SKM-1 (cell line): ENCODE results near the gene ZC3H14.
"Not testable (repeated sequence)": the region's sequence is repeated elsewhere in the genome, so short reads cannot be mapped to it uniquely, and the experiment has no call there.

Source experiments
- DNase-seq: peaks from one replicate; lab custom pipeline; 2025; ENCODE audit not compliant: unreplicated experiment; lab: John Stamatoyannopoulos, UW

Gene ZC3H14

GRCh38 chr14:88562831-88563686 lies at the start of gene ZC3H14:
ZC3H14 (plus strand) TSS chr14:88563037; CDS start chr14:88563134, 97 bp downstream.
- peak; percentile 20 for DNase-seq

DNA sequence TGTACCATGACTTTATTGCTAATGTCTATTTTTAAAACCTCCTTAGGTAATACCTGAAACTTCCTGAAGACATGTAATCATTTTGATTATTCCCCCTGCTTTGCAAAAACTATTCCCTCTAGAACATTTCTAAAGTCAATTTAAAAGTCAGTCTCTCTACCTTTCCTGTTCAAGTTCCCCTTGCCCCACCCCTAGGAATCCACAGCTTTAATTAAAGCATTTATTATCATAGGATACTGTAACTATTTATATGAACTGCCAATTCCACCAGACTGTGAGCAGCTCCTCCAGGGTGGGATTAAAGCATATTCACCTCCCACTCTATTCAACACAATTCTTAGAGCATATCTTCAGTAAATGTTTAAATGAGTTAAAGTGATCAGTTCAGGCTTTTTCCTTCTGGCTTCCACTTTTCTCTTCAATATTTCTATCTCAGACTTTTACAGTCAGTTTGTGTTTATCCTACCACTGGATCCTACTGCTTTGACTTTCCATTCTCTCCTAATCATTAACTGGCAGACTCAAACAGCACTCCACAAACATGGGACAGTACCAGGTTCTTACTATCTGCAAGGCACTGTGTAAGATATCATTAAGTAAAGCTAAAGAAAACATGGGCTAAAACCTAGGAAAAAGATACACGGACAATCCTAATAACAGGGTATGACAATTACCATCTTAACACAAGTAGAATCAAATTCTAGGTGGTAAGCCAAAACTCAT lies 47.2 kb upstream of the ZC3H14 start:
- DNase-seq, result no peak

- no peak for DNase-seq
These were observed 45.9 kb upstream of the ZC3H14 start for GRCh38 chr14:88516861-88517357.

- no peak for DNase-seq
These were observed 44.0 kb upstream of the ZC3H14 start for GRCh38 chr14:88518592-88519512.

- DNase-seq, result no peak
These were observed 42.9 kb upstream of the ZC3H14 start for GRCh38 chr14:88519907-88520306.

- no peak for DNase-seq
These were observed 41.0 kb upstream of the ZC3H14 start for GRCh38 chr14:88521818-88522217.

DNA sequence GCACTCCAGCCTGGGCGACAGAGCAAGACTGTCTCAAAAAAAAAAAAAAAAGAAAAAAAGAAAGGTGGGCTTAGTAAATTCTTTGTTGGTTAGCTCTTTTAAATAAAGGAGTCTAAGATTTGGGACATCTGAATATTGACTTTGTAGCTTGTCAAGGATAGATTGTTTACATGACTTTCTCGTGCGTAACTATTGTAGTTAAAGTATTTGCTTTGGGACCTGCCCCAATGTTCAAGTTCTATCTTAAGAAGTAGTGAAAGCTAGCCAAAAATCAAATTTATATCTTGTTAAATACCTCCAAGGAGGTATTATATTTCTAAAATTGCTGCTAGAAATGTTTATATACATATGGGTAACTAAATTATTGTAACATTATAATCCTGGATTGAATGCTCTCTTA lies 40.4 kb upstream of the ZC3H14 start:
- DNase-seq, result no peak

- DNase-seq, result not testable (repeated sequence)
These were observed 32.9 kb upstream of the ZC3H14 start for GRCh38 chr14:88529889-88530288.

DNA sequence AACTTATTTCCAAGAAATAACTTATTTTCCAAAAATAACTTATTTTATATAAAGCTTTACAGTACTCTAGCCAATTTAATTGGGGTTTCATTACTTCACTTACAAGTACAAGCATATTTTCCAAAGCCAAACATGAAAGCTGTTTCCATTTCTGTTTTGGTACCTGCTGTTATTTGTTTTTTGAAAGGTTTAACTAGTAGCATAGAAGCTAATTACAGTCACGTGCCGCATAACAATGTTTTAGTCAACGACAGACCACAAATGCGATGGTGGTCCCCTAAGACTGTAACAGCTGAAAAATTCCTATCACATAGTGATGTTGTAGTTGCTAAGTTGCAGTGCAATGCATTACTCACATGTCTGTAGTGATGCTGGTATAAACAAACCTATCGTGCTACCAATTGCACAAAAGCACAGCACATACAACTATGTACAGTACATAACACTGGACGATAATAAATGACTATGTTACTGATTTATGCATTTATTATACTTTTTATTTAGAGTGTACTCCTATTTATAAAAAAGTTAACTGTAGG lies 29.7 kb upstream of the ZC3H14 start:
- DNase-seq, result no peak

GRCh38 chr14:88535149-88535548 lies 27.7 kb upstream of the ZC3H14 start:
- DNase-seq, result no peak

DNA sequence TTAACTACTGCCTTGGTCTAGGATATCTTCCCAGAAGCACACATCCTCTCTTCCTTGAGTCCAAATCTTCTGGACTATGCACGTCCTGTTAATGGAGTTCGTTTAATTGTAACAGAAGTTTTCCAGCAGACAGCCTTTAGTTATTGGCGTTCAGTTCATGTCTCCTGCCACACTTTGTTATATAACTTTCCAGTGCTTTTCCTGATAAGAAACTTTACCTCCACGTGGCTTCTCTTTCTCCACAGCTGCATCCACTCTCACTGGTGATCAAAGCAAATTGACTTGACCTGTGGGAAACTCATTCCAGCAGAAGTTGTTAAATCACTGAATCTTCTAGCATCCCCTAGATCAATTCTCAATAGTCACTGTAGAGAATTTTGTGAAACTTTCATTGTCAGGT lies 27.0 kb upstream of the ZC3H14 start:
- no peak for DNase-seq

GRCh38 chr14:88541324-88541723 lies 21.5 kb upstream of the ZC3H14 start:
- no peak for DNase-seq

DNA sequence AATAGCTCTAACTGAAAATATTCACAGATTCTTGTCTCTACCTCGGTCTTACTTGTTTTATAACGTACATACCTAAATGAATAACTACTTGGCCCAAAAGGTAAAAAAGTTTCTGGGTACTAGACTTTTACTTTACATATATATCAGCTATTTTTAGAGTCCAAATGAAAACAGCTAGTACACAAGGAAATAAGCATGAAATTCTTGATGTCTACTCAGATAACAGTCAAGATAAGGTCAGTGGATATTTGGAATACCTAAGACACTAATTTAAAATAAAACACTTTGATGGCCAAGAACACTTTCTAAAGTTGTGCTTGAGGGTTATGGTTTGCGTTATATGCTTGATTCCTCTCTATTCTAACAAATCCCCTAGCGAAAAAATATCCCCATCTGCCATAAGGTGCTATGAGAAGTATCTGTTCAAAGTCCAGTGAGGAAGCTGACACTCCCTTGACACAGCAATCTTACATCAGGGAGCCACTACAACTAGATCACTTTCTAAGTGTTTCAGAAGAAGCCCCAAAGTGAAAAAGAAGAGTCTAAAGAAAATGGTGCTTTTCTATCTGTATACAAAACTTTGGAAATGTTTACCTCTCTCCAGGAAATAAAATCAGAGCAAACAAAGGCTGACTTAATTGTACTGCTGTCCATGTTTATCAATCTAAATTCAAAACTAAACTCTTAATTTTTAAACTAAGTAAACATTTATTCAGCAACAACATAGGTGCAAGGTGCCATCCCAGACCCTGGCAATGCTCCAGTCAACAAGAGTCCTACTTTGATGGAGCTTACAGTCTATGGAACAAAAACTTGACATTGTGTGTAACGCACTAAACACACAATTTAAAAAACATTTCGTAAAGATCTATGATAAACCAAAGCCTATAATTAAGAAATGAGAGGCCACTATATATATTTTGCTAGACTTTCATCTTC lies 19.7 kb upstream of the ZC3H14 start:
- DNase-seq, result no peak

DNA sequence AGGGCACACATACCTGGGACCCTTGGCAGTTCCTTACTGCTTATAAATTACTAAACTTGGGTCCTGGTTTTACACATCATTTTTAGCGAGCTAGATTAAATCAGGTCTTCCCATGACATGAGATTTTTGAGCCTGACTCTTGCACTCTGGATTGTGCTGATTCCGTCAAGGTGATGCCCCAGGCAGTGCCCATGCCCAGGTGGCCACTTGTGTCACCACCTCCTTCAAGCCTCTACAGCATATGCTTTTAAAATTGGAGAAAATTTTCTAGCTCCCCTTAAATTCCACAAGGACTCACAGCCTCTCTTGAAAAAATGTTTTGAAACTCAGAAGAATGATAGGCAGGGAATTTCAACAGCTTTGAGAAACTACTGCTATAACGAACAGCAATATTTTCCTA lies 17.6 kb upstream of the ZC3H14 start:
- DNase-seq, result no peak

DNA sequence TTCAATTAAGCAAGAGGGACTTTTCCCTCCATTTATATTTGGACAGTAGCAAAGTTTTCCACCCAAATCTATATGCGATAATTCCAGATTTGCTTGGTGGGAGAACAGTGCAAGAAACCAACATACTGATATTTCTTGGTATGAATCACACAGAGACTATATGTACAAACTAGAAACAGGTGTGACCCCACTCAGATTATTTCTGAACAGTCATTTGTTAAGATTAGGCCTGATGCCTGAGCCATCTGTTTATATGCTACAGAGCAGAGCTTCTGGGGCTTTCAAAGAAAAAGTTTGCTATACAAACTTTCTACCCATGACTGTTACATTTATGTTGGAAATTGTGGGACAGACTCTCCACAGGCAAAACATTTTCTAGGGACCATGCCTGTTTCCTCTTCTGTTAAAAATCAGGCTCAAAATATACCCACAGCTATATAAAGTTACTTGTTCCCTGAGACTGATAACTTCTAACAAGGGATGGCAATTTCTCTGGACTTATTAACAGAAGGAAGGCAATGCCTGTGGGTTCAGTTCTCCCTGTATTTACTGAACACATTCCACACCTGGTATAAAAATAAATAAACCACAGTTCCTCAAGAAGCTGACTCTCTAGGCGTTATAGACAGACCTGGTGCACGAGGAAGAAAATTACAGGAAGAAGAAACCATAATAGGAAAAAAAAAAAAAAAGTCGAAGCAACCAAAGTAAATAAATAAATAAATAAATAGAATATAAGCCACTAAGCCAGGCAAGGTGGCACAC lies 16.0 kb upstream of the ZC3H14 start:
- no peak for DNase-seq

DNA sequence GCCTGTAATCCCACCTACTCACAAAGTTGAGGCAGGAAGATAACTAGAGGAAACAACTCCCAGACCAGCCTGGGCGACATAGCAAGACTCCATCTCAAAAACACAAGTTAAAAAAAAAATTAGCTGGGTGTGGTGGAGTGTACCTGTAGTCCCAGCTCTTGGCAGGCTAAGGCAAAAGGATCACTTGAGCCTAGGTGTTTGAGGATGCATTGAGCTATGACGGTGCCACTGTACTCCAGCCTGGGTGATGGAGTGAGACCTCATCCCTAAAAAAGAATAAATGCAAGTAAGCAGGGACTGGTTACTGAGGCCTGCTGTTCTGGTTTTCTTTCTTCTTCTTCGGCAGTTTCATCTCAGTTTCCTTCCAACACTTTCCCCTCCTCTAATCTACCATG lies 15.5 kb upstream of the ZC3H14 start:
- no peak for DNase-seq

GRCh38 chr14:88550078-88550477 lies 12.8 kb upstream of the ZC3H14 start:
- no peak for DNase-seq

DNA sequence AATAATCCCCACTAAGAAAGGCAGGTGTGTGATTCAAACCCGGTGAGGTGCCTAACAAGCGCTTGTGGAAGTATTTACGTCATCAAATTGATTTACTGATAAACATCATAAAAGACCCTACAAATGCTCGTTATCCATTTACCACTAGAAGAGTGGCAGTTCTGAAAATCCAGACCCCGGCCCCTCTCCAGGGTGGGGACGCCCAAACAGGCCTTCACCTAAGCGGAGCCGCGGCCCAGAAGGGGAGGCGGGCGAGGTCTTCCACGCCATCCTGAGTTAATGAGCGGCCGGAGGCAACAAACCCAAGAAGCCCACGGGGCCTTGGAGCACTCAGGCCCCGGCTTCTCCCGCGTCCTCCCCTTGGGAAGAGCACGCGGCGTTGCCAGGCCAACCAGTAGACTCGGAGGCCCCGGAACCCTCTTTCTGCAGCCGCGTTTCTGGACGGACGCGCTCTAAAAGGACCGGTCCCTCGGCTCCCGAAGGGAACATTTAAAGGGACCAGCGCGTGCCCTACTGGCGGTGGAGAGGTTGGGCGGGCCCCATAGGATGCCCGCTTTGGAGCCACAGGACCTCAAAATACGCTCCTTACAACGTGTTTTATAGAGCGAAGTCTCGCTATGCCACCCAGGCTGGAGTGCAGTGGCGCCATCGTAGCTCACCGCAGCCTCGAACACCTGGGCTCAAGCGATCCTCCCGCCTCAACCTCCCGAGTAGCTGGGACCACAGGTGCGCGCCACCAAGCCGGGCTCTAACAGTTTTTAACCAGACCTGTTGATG lies 11.6 kb upstream of the ZC3H14 start:
- DNase-seq, result no peak
